Suprapubic skin (tissue), 4 donors: ENCODE data around the gene INHBE.

Source experiments
- CTCF ChIP-seq, 2 donors: fragments of 200-600 bp in 1 of 2; fragments of 450-650 bp in 1 of 2; sonication (generic) in 1 of 2; IDR thresholded peaks; one replicate each; pipeline ENCODE4 v1.5.1; 2016 to 2019; ENCODE audit warnings: antibody characterized with exemption in 2 of 2, mild to moderate bottlenecking in 1 of 2, moderate library complexity in 1 of 2
- EP300 ChIP-seq: sonication (generic); formaldehyde crosslinking; IDR thresholded peaks from one replicate; pipeline ENCODE4 v1.6.1; 2017; ENCODE audit warnings: antibody characterized with exemption
- POLR2A ChIP-seq, 2 donors: fragments of 450-650 bp; IDR thresholded peaks; one replicate each; pipeline ENCODE4 v1.6.1; 2017; ENCODE audit warnings: antibody characterized with exemption in 2 of 2, mild to moderate bottlenecking in 2 of 2, moderate library complexity in 2 of 2
- POLR2AphosphoS5 ChIP-seq, 3 donors: sonication (generic); formaldehyde crosslinking; IDR thresholded peaks; one replicate each; pipeline ENCODE4 v1.6.1; 2017; ENCODE audit warnings: antibody characterized with exemption in 3 of 3

GRCh38 chr12:57474430-57474829, 19.3 kb downstream of the INHBE start:
- TF ChIP-seq CTCF (IDR thresholded peaks at IDR 0.05): no peak
- TF ChIP-seq EP300: no peak
- no peak for TF ChIP-seq POLR2A (IDR thresholded peaks at IDR 0.05)
- TF ChIP-seq POLR2AphosphoS5 (IDR thresholded peaks at IDR 0.05): no peak
